Activated CD4-positive, CD25-positive, alpha-beta regulatory T cell treated with anti-CD3 and anti-CD28 coated beads, Interleukin-2, amount 50 U/mL, for 72 hours (primary cell): Measurements from ENCODE around the gene HAGH.

Source experiments
- DNase-seq: peaks from one replicate; pipeline ENCODE4 v3.0.0; 2021

The HAGH gene

GRCh38 chr16:1785846-1786170, 40.8 kb downstream of the HAGH start:
- no peak for DNase-seq

GRCh38 chr16:1784977-1785845, 41.4 kb downstream of the HAGH start:
- no peak for DNase-seq

GRCh38 chr16:1782408-1783264, 44.0 kb downstream of the HAGH start, which contains the start of the genes NUBP2 and SPSB3:
TSS of gene NUBP2 (plus strand) at chr16:1782960. CDS start at chr16:1783021, 61 bp downstream.
TSS of gene SPSB3 (minus strand) at chr16:1782571. CDS start at chr16:1781483, 1,088 bp downstream.
- peak; percentile 96 for DNase-seq

GRCh38 chr16:1781758-1782407, 44.7 kb downstream of the HAGH start:
- DNase-seq, result peak; percentile 52

- no peak for DNase-seq
These were observed 45.4 kb downstream of the HAGH start for GRCh38 chr16:1781254-1781653.

GRCh38 chr16:1780677-1781072, 46.0 kb downstream of the HAGH start:
- no peak for DNase-seq

- no peak for DNase-seq
These were observed 46.6 kb downstream of the HAGH start for GRCh38 chr16:1779741-1780676.

- no peak for DNase-seq
These were observed 47.4 kb downstream of the HAGH start for GRCh38 chr16:1779234-1779701.

- no peak for DNase-seq
These were observed 48.1 kb downstream of the HAGH start for GRCh38 chr16:1778200-1779179.

GRCh38 chr16:1777375-1778199, 49.0 kb downstream of the HAGH start:
- no peak for DNase-seq

- no peak for DNase-seq
These were observed 49.6 kb downstream of the HAGH start for GRCh38 chr16:1776991-1777374.

GRCh38 chr16:1776672-1776955, 50.0 kb downstream of the HAGH start:
- no peak for DNase-seq

- DNase-seq, result no peak
These were observed 50.6 kb downstream of the HAGH start for GRCh38 chr16:1775846-1776671.

GRCh38 chr16:1775006-1775845, 51.4 kb downstream of the HAGH start:
- DNase-seq, result no peak

GRCh38 chr16:1774448-1774780, 52.2 kb downstream of the HAGH start:
- no peak for DNase-seq

- DNase-seq, result no peak
These were observed 52.8 kb downstream of the HAGH start for GRCh38 chr16:1773703-1774447.

GRCh38 chr16:1772908-1773702, 53.5 kb downstream of the HAGH start, which contains the start of gene MRPS34:
TSS of gene MRPS34 (minus strand) at chr16:1773134. CDS start at chr16:1773119, 15 bp downstream.
- DNase-seq, result peak; percentile 86
